ENCODE measurements around the gene FRMD5. TPM values are rescaled to one million over a fixed set of nuclear protein-coding genes. Genes with fewer than 3 reads are reported as not detected.

Gene FRMD5
- total RNA-seq, 1 experiment from 2014 or later = 0.98 TPM

DNA sequence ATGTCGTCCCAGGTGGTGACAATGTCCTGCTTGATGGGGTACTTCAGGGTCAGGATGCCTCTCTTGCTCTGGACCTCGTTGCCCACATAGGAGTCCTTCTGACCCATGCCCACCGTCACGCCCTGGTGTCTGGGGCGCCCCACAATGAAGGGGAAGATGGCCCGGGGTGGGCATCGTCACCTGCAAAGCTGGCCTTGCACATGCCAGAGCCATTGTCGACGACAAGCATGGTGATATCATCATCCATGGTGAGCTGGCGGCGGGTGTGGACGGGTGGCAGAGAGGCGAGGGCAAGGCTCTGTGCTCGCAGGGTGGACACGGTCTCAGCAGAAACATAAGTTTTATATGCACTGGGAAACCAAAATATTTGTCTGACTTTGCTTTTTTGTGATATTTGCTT, 205.1 kb downstream of the FRMD5 start:
- ChIA-PET CTCF (no interaction called here), POLR2A (no interaction called here)
- Mint-ChIP-seq H3K27ac (ENCODE audit: low read depth, unreplicated experiment) (no peak overlapping the region), H3K27me3 (ENCODE audit: insufficient read depth, unreplicated experiment) (no peaks in the 10 kb centered on the region), H3K4me3 (ENCODE audit: unreplicated experiment) (no peak overlapping the region), H3K36me3 (ENCODE audit: insufficient read depth, unreplicated experiment) (no peaks in the 10 kb centered on the region), H3K9me3 (ENCODE audit: unreplicated experiment) (no peaks in the 10 kb centered on the region), H3K4me1 (ENCODE audit: insufficient read depth, unreplicated experiment) (no peaks in the 10 kb centered on the region)
- TF ChIP-seq, protein P1, sequence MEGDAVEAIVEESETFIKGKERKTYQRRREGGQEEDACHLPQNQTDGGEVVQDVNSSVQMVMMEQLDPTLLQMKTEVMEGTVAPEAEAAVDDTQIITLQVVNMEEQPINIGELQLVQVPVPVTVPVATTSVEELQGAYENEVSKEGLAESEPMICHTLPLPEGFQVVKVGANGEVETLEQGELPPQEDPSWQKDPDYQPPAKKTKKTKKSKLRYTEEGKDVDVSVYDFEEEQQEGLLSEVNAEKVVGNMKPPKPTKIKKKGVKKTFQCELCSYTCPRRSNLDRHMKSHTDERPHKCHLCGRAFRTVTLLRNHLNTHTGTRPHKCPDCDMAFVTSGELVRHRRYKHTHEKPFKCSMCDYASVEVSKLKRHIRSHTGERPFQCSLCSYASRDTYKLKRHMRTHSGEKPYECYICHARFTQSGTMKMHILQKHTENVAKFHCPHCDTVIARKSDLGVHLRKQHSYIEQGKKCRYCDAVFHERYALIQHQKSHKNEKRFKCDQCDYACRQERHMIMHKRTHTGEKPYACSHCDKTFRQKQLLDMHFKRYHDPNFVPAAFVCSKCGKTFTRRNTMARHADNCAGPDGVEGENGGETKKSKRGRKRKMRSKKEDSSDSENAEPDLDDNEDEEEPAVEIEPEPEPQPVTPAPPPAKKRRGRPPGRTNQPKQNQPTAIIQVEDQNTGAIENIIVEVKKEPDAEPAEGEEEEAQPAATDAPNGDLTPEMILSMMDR (IDR thresholded peaks at IDR 0.05; ENCODE audit: unreplicated experiment) = no peak
- no peak for DNase-seq (ENCODE audit: unreplicated experiment)
- intact Hi-C loops (cut with micrococcal nuclease) = no loop called here
- no TSS peak for BruUV-seq (replicated peaks)

DNA sequence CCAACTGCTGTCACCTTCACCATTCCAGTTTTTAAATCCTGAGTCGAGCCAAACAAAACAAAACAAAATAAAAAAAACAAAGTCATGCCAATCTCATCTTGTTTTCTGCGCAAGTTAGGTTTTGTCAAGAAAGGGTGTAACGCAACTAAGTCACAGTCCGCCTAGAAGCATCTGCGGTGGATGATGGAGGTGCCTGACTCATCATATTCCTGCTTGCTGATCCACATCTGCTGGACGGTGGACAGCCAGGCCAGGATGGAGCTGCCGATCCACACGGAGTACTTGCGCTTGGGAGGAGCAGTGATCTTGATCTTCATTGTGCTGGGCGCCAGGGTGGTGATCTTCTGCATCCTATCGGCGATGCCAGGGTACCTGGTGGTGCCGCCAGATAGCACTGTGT, 206.2 kb downstream of the FRMD5 start:
- intact Hi-C loops (cut with micrococcal nuclease) = no loop called here
- Mint-ChIP-seq H3K27me3 (ENCODE audit: insufficient read depth, unreplicated experiment) (no peaks in the 10 kb centered on the region), H3K27ac (ENCODE audit: low read depth, unreplicated experiment) (no peak overlapping the region), H3K36me3 (ENCODE audit: insufficient read depth, unreplicated experiment) (no peaks in the 10 kb centered on the region), H3K4me3 (ENCODE audit: unreplicated experiment) (no peak overlapping the region), H3K4me1 (ENCODE audit: insufficient read depth, unreplicated experiment) (no peaks in the 10 kb centered on the region), H3K9me3 (ENCODE audit: unreplicated experiment) (no peaks in the 10 kb centered on the region)
- ChIA-PET CTCF (no interaction called here), POLR2A (no interaction called here)
- BruUV-seq (replicated peaks) = no TSS peak
- no peak for DNase-seq (ENCODE audit: unreplicated experiment)
- TF ChIP-seq, protein P1 (IDR thresholded peaks at IDR 0.05; ENCODE audit: unreplicated experiment) = no peak

DNA sequence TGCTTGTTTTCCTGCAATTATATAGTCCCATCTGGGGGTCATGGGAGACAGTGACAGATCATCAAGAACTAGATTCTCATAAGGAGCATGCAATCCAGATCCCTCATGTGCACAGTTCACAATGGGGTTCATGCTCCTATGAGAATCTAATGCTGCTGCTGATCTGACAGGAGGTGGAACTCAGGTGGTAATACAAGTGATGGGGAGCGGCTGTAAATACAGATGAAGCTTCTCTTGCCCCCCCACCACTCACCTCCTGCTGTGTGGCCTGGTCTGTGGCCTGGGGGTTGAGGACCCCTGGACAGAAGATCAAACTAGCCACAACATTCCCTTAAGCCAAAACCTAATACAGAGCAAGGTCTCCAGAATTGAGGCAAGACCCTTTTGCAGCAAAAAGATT, 207.1 kb downstream of the FRMD5 start:
- ChIA-PET POLR2A (no interaction called here), CTCF (interaction anchor here (0.8 kb wide), 1 partner anchor 84 kb away, joined by 4 read pairs; no protein-coding TSS in a partner anchor)
- H3K4me3 Mint-ChIP-seq (ENCODE audit: unreplicated experiment) = no peak overlapping the region
- H3K27ac Mint-ChIP-seq (ENCODE audit: low read depth, unreplicated experiment) = no peak overlapping the region
- intact Hi-C loops (cut with micrococcal nuclease) = no loop called here
- TF ChIP-seq, protein P1 (IDR thresholded peaks at IDR 0.05; ENCODE audit: unreplicated experiment) = no peak
- DNase-seq (ENCODE audit: unreplicated experiment) = no peak
- no peaks in the 10 kb centered on the region for H3K9me3 Mint-ChIP-seq (ENCODE audit: unreplicated experiment)
- H3K36me3 Mint-ChIP-seq (ENCODE audit: insufficient read depth, unreplicated experiment) = no peaks in the 10 kb centered on the region
- H3K27me3 Mint-ChIP-seq (ENCODE audit: insufficient read depth, unreplicated experiment) = no peaks in the 10 kb centered on the region
- BruUV-seq (replicated peaks) = no TSS peak
- H3K4me1 Mint-ChIP-seq (ENCODE audit: insufficient read depth, unreplicated experiment) = no peaks in the 10 kb centered on the region

DNA sequence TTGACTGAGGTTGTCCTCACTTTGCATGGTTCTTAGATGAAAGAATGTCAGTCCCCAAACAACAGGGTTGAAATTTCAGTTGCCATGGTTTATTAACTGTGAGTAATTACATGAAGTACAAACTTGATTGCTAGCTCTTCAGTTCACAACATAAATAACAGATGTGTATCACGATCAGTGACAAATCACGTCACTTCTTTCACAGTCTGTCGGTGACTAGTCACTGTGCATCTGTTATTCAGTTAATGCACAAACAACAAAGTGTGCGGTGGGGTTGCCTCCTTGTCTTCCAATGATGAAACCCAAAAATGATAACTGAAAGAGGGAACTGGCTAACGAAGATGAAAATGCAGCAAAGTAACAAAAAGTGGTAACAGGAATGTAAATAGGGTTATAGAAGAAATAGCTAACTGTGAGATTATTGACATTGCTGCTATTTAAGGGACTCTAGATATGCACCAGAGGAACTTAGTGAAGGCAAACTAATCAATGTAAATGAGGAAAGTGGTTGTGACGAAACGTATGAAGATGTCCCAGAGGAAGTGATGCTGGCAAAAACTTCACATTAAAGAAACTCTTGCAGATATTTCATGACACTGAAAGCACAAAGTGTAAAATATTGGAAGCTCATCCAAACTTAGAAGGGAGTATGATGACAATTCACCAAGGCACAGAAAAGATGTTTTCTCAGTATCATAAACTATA, 208.9 kb downstream of the FRMD5 start:
- H3K36me3 Mint-ChIP-seq (ENCODE audit: insufficient read depth, unreplicated experiment) = no peaks in the 10 kb centered on the region
- TF ChIP-seq, protein P1 (IDR thresholded peaks at IDR 0.05; ENCODE audit: unreplicated experiment) = no peak
- DNase-seq (ENCODE audit: unreplicated experiment) = no peak

More for the DNA sequence above, 208.9 kb downstream of the FRMD5 start:
- ChIA-PET CTCF (interaction anchor here (0.6 kb wide), 1 partner anchor 59 kb away, joined by 3 read pairs; no protein-coding TSS in a partner anchor), POLR2A (interaction anchor here (0.6 to 1.0 kb wide), 2 partner anchors 9 to 822 kb away, joined by 3 to 5 read pairs; no protein-coding TSS in a partner anchor)
- Mint-ChIP-seq H3K9me3 (ENCODE audit: unreplicated experiment) (no peaks in the 10 kb centered on the region), H3K4me3 (ENCODE audit: unreplicated experiment) (no peak overlapping the region), H3K4me1 (ENCODE audit: insufficient read depth, unreplicated experiment) (no peaks in the 10 kb centered on the region), H3K27ac (ENCODE audit: low read depth, unreplicated experiment) (no peak overlapping the region), H3K27me3 (ENCODE audit: insufficient read depth, unreplicated experiment) (peaks cover 13% of the 10 kb centered on the region)
- intact Hi-C loops (cut with micrococcal nuclease) = no loop called here
- BruUV-seq (replicated peaks) = no TSS peak

Data from MCF 10A (cell line).